Epithelial cell of esophagus (primary cell): Measurements from ENCODE around the gene BDNF.
A peak's percentile ranks its signal among the peaks of the same experiment; 100 is the strongest.

ENCODE experiments used
- DNase-seq: peaks from one replicate; pipeline ENCODE4 v3.0.0; 2010; ENCODE audit warnings: low read depth
- H3K4me3 ChIP-seq: 2 replicates; pipeline ENCODE4 v1.5.1; 2011; ENCODE audit warnings: mild to moderate bottlenecking, low read length, control low read depth
- TF ChIP-seq, protein P1 (sequence below): IDR thresholded peaks from 2 replicates; pipeline ENCODE4 v1.5.1; 2011; ENCODE audit warnings: low read depth, mild to moderate bottlenecking, low read length, control low read depth, inconsistent platforms; ENCODE audit not compliant: insufficient read depth; ENCODE audit errors: missing control alignments

BDNF gene

DNA sequence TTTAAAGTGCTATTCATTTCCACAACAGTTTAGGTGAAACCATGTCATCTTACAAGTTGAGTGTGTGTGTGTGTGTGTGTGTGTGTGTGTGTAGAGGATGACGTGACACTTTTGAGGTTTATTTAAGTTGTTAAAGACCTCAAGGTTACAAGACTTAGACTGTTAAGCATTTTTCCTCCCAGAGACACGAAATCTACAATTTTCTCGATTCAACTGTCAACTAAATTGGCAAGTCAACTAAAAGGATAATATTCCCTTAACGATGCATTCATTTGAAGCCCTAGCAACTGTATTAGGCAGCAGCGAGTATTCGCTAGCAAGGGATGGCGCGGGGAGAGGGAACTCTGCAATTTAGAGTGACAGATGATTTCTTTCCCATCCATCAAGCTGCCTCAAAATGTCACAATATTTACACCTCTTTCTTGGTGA is 17.6 kb upstream of the BDNF start:
- TF ChIP-seq, protein P1, sequence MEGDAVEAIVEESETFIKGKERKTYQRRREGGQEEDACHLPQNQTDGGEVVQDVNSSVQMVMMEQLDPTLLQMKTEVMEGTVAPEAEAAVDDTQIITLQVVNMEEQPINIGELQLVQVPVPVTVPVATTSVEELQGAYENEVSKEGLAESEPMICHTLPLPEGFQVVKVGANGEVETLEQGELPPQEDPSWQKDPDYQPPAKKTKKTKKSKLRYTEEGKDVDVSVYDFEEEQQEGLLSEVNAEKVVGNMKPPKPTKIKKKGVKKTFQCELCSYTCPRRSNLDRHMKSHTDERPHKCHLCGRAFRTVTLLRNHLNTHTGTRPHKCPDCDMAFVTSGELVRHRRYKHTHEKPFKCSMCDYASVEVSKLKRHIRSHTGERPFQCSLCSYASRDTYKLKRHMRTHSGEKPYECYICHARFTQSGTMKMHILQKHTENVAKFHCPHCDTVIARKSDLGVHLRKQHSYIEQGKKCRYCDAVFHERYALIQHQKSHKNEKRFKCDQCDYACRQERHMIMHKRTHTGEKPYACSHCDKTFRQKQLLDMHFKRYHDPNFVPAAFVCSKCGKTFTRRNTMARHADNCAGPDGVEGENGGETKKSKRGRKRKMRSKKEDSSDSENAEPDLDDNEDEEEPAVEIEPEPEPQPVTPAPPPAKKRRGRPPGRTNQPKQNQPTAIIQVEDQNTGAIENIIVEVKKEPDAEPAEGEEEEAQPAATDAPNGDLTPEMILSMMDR = no peak
- H3K4me3 ChIP-seq = peak overlapping the region; percentile 52

DNA sequence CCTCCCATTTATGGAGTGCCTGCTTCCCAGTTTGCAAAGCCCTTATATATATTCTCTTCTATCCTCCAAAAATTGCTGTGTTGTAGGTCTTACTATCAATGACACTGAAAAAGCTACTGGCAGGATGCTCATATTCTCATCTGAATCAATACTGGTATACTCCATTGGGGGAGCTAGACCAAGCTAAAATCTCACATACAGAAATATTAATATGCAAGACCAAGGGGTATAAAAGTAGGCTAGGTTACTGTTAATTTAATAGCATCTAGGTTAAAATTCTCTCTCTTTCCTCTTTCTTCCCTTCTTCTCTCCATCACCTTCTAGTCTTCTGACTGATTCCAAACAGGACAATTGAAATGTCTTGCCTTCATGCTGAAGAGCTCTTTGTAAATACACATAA is 17.1 kb upstream of the BDNF start:
- TF ChIP-seq, protein P1 = peak; percentile 37
- H3K4me3 ChIP-seq = no peak overlapping the region
- peak; percentile 28 for DNase-seq

More for the DNA sequence above, 17.6 kb upstream of the BDNF start:
- no peak for DNase-seq

DNA sequence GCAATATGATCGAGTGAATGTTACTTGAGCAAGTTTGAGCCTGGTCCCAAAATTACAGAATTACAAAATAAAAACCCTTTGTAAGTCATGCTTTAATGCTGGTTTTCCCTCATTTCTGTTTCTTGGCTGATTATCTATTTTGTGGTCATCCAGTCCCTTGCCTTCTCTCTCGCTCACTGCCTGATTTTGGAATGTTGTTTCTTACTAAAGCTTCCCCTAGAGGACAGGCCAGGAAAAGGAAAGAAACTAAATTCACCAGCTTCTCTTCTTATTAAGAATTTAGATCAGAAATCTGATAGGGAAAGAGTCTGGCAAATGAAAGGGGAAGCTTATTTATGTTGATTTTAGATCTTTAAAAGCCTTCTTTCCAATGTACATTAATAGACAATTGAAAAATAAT is 16.6 kb upstream of the BDNF start:
- TF ChIP-seq, protein P1 = peak; percentile 33
- H3K4me3 ChIP-seq = no peak overlapping the region
- no peak for DNase-seq

DNA sequence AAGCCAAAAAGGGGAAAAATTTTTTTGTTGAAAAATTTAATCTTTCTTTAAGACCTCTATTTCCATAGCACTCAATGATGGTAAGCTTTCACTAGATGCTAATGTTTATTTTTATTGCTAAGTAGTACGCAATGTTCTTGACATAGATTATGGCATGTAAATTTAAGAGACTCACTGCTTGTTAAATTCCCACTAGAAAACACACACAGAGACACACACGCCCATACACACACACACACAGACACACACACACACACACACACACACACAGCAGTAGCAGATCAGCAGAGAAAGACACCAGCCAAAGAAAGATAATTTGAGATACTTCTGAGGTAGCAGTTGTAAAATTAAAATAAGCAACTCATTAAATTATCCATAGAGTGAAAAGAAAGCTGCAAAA is 16.0 kb upstream of the BDNF start:
- TF ChIP-seq, protein P1 = no peak
- DNase-seq = no peak
- H3K4me3 ChIP-seq = no peak overlapping the region

DNA sequence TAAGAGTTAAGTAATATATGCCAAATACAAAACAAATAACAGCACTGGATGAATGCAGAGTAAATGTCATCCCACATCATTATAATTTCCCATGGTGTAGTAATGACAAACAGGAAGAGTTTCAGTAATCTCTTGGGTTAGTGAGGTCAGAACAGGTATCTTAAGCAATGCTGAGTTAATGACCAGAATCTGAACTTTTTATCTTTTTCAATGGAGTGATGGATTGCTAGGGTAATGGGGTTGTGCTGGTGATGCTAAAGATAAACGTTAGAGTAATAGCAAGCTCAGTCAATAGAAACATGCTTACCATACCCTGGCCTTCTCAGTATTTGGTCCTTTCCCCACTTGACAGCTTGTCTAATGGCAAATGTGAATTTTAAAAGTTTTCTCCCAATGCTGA is 11.5 kb upstream of the BDNF start:
- no peak overlapping the region for H3K4me3 ChIP-seq
- no peak for DNase-seq
- TF ChIP-seq, protein P1 = no peak

DNA sequence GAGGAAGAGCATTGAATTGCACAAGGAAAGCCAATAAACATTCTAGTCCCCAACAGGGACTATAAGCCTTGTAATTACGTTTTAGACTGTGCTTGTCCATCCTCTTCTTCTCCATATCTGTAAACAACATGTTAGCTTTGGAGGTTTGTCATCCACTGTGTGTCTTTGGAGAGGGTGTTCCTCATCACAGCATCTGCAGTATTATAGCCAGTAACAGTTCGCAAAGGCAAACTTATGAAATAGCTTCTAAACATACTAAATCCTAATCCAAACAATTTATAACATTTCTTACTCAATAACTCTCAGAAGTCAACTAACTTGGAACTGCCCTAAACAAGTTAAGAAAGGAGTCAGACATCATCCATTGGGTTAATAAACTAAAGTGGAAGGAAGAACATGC is 10.3 kb upstream of the BDNF start:
- DNase-seq = no peak
- TF ChIP-seq, protein P1 = no peak
- H3K4me3 ChIP-seq = no peak overlapping the region

DNA sequence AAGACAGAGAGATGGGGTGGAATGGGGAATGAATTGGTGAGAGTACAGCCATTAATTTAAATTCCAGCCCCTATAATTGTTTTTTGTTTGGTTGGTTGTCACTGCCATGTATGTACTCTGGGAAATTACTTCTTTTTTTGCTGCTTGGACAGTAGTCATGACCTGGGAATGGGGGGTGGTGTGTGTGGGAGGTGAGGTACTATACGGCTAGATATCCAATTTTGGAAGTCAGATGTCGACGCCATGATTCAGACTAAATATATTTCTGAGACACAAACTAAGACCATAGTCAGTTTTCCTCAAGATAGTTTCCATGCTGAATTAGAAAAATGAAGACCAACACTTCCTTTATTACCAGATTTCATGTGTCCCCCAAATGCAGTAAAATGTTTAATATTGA is 7.4 kb upstream of the BDNF start:
- TF ChIP-seq, protein P1 = no peak
- DNase-seq = no peak
- no peak overlapping the region for H3K4me3 ChIP-seq
